Nephron (organoid): ENCODE results near the gene PLEKHA7.

Experiments
- H3K27ac Mint-ChIP-seq, 3 experiments: 2 replicates each; pipeline ENCODE4 v1.8.0; 2020; ENCODE audit warnings: mixed read lengths in 3 of 3, mild to moderate bottlenecking in 2 of 3, moderate library complexity in 1 of 3
- H3K27me3 Mint-ChIP-seq: 2 replicates; pipeline ENCODE4 v1.8.0; 2021; ENCODE audit warnings: low read depth, mild to moderate bottlenecking, moderate library complexity, mixed read lengths
- H3K36me3 Mint-ChIP-seq: 2 replicates; pipeline ENCODE4 v1.8.0; 2020; ENCODE audit warnings: low read depth, mixed read lengths
- H3K4me1 Mint-ChIP-seq: 2 replicates; pipeline ENCODE4 v1.8.0; 2020; ENCODE audit warnings: mixed read lengths
- H3K4me3 Mint-ChIP-seq, 3 experiments: 2 replicates each; pipeline ENCODE4 v1.8.0; 2020; ENCODE audit warnings: mild to moderate bottlenecking in 3 of 3, mixed read lengths in 3 of 3, moderate library complexity in 2 of 3
- H3K9me3 Mint-ChIP-seq: 2 replicates; pipeline ENCODE4 v1.8.0; 2020; ENCODE audit warnings: mixed read lengths
- CTCF ChIP-seq, 3 experiments: fragments of 200-600 bp; sonication (generic); IDR thresholded peaks; one replicate each; pipeline ENCODE4 v1.5.0; 2021; ENCODE audit warnings: antibody characterized with exemption in 3 of 3; ENCODE audit not compliant: unreplicated experiment in 3 of 3

The PLEKHA7 gene

GRCh38 chr11:16863389-16863788 is 150.8 kb downstream of the PLEKHA7 start:
- Mint-ChIP-seq H3K27ac (no peak overlapping the region), H3K36me3 (peaks cover 11% of the 10 kb centered on the region), H3K9me3 (no peaks in the 10 kb centered on the region), H3K4me1 (peaks cover 41% of the 10 kb centered on the region), H3K27me3 (no peaks in the 10 kb centered on the region), H3K4me3 (no peak overlapping the region)
- no peak for TF ChIP-seq CTCF (IDR thresholded peaks at IDR 0.05; ENCODE audit: unreplicated experiment in 3 of 3)

- no peak for TF ChIP-seq CTCF (IDR thresholded peaks at IDR 0.05; ENCODE audit: unreplicated experiment in 3 of 3)
- no peak overlapping the region for H3K4me3 Mint-ChIP-seq
- peaks cover 8% of the 10 kb centered on the region for H3K36me3 Mint-ChIP-seq
- H3K27ac Mint-ChIP-seq = no peak overlapping the region
- H3K4me1 Mint-ChIP-seq = peaks cover 41% of the 10 kb centered on the region
- H3K9me3 Mint-ChIP-seq = no peaks in the 10 kb centered on the region
- H3K27me3 Mint-ChIP-seq = no peaks in the 10 kb centered on the region
Measured at GRCh38 chr11:16862726-16863125, 151.5 kb downstream of the PLEKHA7 start.

GRCh38 chr11:16861862-16862261 is 152.4 kb downstream of the PLEKHA7 start:
- peaks cover 43% of the 10 kb centered on the region for H3K4me1 Mint-ChIP-seq
- H3K27me3 Mint-ChIP-seq = no peaks in the 10 kb centered on the region
- peaks cover 6% of the 10 kb centered on the region for H3K36me3 Mint-ChIP-seq
- H3K9me3 Mint-ChIP-seq = no peaks in the 10 kb centered on the region
- no peak for TF ChIP-seq CTCF (IDR thresholded peaks at IDR 0.05; ENCODE audit: unreplicated experiment in 3 of 3)
- H3K4me3 Mint-ChIP-seq = no peak overlapping the region
- no peak overlapping the region for H3K27ac Mint-ChIP-seq

GRCh38 chr11:16860617-16861016 is 153.6 kb downstream of the PLEKHA7 start:
- TF ChIP-seq CTCF (IDR thresholded peaks at IDR 0.05; ENCODE audit: unreplicated experiment in 3 of 3) = no peak
- H3K4me3 Mint-ChIP-seq = no peak overlapping the region
- H3K4me1 Mint-ChIP-seq = peaks cover 53% of the 10 kb centered on the region
- no peaks in the 10 kb centered on the region for H3K27me3 Mint-ChIP-seq
- H3K9me3 Mint-ChIP-seq = no peaks in the 10 kb centered on the region
- H3K36me3 Mint-ChIP-seq = peaks cover 6% of the 10 kb centered on the region
- H3K27ac Mint-ChIP-seq = no peak overlapping the region

GRCh38 chr11:16859651-16860050 is 154.6 kb downstream of the PLEKHA7 start:
- Mint-ChIP-seq H3K4me1 (peaks cover 63% of the 10 kb centered on the region), H3K36me3 (peaks cover 1% of the 10 kb centered on the region), H3K27ac (no peak overlapping the region), H3K9me3 (no peaks in the 10 kb centered on the region), H3K4me3 (no peak overlapping the region), H3K27me3 (no peaks in the 10 kb centered on the region)
- TF ChIP-seq CTCF (IDR thresholded peaks at IDR 0.05; ENCODE audit: unreplicated experiment in 3 of 3) = no peak

- Mint-ChIP-seq H3K27me3 (no peaks in the 10 kb centered on the region), H3K27ac (no peak overlapping the region), H3K9me3 (no peaks in the 10 kb centered on the region)
Measured at GRCh38 chr11:16857186-16857585, 157.0 kb downstream of the PLEKHA7 start.

More at GRCh38 chr11:16857186-16857585, 157.0 kb downstream of the PLEKHA7 start:
- TF ChIP-seq CTCF (IDR thresholded peaks at IDR 0.05; ENCODE audit: unreplicated experiment in 3 of 3) = no peak
- Mint-ChIP-seq H3K4me3 (no peak overlapping the region), H3K4me1 (peaks cover 61% of the 10 kb centered on the region), H3K36me3 (no peaks in the 10 kb centered on the region)
